Fibroblast of peridontal ligament (primary cell): Measurements from ENCODE around the gene WLS.
A peak's percentile ranks its signal among the peaks of the same experiment; 100 is the strongest.

Experiments used
- DNase-seq: peaks from one replicate; pipeline ENCODE4 v3.0.0-alpha.2; 2010; ENCODE audit errors: extremely low read depth

The WLS gene

DNA sequence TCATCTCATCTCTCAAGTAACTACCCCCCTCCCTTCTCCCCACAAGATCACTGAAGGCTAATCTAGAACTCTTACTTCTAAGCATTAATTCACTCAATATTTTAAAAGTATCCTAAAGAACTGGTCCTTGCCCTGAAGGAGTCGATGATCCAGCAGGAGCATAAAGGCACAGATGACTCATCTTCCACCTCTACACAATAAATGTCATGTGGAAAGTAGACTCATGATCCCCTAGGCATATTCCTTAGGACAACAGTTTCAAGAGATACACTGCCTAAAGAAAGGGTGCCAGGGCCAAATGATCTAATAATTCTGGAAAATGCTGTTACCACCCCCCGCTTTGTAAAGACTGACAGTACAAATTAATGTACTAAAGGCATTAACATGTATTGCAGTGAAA is 96.1 kb downstream of the WLS start:
- no peak for DNase-seq

DNA sequence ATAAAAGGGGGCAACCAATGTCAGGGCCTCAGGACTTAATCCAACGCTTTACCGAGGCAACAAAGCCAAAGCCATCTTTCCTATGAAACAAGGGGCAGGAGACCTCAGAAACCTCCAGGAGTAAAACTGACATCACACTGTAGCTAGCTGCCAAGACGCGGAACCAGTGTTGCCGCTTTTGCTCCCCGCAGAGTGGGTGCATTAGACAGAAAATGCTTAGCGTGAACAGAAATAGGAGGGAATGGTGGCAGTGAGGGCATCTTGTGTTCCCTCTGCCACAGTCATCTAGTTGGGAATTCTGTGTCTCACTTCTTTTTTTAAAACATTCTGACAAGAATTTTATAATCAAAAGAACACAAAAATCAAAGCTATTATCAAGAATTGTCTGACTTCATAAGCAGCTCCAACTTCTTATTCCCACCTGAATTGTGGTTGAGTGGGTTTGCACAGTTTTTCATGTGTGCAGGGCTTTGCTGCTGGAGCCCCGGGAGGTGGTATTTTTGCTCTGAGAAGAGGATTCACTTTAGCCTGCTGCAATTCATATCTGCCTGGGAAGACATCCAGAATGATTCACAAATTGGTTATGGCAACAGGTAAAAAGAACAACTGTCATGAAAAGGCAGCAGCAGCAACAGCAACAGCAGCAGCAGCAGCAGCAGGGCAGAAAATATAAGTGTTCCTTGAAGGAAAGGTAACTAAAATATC is 99.7 kb downstream of the WLS start:
- DNase-seq = peak; percentile 22

DNA sequence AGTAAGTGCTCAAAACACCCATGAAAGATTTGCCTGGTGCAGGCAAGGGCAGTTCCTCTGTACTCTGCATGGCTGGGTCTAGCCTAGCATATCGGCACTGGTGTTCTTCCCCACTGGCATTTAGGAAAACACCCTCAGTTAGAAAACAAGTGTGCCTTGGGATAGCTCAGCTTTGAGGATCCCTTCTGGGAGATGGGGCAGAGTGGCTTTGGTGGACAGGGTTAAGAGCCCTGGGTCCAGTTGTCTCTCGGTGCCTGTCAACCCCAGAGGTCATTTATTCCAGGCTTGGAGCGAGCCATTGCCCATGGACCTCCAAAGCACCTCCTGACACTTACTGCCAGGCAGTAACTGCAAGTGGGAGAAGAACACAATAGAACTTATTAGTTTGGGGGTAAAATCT is 101.1 kb downstream of the WLS start:
- DNase-seq = no peak

DNA sequence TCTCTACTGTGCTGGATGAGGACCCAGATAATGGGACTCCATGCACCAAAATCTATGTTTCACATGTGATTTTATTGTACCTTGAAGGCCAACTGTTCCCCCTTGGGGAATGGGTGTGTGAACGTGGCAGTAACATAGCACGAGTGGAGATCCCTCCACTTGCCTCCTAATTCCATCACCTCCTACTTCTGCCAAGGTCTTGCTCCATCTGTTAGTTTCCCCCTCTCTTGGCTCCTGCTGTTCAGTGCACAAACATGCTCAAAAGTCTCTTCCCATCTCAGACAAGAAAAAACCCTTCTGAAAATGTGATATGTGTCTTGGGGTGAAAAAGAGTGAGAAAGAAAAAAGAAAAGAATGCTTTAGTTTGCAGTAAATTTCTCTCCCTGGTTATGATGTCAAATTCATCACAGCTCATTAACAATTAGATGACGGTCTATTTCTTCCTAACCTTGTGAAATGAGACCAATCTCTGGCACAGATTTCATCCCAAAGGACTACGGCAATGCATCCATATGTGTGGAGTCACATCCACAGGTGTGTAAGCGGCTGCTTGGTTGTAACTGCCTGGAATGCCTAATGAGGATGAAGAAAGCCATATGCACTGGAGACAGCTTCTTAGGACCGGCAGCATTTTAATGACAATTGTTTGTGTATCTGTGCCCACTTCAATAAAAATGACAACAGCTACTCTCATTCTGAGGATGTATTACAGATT is 102.6 kb downstream of the WLS start:
- DNase-seq = no peak

DNA sequence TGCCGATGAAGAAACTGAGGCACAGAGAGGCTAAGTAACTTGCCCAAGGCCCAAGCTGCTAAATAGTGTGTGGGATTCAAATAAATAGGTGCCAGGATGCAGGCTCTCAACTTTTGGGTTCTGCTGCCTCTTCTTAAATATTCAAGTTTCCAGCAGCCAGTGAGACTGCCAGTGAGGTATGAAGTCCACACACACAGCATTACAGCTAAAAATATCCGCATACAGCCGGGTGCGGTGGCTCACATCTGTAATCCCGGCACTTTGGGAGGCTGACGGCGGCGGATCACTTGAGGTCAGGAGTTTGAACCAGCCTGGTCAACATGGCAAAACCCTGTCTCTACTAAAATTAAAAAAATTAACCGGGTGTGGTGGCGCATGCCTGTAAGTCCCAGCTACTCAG is 103.5 kb downstream of the WLS start:
- no peak for DNase-seq

DNA sequence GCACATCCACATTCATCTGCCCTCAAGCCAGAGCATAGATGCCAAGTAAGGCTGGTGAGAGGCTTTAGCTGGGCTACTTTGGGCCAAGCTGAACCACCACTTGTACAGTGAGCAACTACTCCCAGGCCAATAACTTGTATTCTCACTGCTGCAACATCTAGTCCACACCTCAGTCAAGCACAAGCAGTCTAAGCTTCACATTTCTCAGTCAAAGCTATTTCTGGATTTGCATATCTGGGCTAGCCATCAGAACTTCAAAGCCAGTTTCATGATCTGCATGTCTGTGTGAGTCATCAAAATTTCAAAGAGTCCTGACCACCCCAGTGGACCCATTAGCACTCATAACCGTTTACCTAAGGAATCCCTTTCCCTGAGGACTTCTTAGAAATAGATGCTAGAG is 104.2 kb downstream of the WLS start:
- DNase-seq = peak; percentile 48

DNA sequence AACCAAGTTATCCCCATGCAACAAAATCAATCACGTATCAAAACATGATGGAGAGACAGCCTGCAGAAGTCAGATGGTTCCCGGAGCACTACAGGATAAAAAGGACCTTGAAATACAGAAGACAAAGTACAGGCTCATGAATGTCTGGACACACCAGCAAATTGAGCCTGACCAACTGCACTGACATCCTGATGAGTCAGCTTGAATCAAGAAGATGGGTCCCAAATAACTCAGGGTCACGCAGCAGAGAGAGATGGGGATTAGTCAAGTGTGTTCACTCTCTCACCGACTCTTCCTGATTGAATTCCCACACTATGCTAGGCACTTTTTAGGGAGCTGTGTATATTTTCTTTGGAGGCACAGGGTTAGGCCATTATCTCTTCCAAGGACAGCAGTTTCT is 110.8 kb downstream of the WLS start:
- peak; percentile 71 for DNase-seq

DNA sequence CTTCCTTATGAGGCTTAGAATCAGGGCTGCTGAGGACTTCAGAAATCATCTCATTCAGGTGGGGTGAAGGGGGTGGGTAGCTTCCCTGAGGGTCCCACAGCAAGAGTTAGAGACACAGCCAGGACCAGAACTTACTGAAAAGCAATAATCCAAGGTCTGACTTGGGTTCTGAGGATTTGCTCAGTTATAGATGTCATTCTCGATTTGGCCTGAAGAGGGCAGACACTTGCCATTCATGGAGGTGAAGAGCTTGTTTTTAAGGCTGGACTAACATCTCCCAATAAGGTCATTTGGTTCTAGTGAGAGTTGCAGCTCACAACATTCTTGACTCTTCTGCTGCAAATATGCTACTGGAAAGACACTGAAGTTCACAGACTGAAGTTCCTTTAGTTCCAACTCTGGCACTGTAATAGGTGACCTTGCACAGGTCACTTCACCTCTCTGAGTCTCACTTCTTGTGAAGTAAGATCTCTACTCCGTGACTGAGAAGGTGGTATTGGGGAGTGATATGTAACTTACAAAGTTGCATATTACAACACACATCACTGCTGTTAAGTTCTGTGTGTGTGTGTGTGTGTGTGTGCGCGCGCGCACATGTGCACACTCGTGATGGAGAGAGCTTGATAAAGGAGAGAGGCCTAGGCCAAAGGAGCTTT is 112.1 kb downstream of the WLS start:
- DNase-seq = peak; percentile 94

DNA sequence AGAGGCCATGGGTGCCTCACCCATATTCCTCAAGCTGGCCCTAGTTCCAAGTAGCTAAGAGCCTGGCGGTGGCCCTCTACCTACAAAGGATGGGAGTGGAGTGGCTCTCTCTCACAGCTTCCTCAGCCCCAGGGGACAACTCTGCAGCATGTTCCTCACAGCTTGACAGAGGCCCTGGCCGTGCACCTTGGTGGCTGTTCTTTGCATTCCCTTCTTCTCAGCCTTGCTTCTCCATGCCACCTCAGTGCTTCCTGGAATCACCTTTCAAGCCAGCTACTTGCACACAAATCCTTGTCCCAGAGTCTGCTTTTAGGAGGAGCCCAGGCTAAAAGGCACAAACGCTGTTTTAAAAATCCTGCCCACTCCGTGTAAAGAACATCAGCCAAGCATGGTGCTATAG is 112.9 kb downstream of the WLS start:
- no peak for DNase-seq

DNA sequence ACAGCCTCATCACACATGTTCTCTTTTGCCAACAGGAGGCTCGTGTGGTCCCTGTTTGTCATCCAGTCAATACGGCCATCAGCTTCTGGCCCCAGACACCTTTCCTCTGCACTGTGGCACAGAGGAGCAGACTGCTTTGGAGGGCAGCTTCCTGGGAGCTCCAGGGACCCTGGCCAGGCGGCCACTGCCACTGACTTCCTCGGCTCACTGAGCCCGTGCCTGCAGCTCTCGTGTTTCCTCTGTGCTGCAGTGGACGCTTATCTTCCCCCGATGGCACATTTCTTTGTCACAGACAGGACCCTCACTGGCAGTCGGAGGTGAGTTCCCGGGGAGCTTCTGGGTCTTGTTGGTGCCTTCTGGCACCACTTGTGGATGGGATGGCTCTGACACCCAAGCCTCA is 114.9 kb downstream of the WLS start:
- no peak for DNase-seq

DNA sequence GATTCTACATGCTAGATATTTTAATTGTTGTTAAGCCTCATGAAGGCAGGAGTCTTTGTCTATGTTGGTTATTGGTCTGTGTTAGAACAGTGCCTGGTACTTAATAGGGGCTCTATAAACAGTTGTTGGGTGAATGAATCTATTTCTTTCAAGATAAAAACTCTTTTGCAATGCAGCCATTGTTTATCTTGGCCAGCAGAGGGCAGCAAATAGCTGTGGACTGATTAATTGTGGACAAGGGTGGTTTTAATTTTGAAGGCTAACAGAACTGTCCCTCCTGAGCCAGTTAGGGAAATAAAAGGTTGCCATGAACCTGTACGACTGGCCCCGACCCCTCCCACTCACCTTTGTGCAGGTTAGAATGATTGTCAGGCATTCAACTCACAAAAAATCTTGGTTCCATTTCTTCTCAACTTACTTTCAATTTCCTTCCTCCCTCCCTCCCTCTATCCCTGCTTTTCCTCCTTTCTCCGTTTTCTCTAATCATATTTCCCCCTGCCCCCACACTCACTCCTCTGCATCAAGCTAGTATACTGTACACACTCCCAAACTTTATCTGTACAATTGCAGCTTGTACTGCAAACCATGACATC is 115.6 kb downstream of the WLS start:
- peak; percentile 77 for DNase-seq

DNA sequence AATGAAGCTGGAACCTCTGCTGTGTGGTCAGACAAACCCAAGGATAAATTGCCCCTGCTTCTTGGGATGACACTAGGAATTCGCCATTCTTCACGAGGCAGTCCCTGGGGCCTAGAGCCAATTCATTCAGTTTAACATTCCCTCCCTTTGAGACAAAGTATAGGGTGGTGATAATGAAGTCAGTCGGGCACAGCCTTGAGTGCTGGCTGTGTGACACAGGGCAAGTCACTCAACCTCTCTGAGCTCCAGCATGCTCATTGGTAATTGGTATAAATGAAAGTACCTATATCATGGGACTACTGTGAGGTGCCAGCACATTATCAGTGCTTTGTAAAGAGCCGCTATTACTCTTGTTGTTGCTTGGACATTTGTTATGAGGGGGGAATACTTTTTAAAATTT is 117.0 kb downstream of the WLS start:
- no peak for DNase-seq

DNA sequence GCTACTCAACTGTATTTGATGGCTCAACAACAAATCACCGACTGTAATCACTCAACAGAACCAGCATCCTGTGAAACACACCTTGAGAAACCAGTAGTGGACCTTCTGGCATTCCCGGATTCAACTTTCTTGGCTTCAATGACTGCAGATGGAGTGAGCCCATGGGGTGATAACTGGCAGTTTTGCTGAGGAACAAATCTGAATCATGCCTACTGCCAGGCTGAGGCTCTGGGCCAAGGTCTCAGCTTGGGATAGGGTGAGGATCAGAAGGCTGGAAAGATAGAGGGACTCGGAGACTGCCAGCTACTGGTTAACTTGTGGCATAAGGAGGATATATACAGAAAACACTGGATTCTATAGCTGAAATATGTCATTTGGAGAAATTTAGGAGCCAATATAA is 118.4 kb downstream of the WLS start:
- no peak for DNase-seq

DNA sequence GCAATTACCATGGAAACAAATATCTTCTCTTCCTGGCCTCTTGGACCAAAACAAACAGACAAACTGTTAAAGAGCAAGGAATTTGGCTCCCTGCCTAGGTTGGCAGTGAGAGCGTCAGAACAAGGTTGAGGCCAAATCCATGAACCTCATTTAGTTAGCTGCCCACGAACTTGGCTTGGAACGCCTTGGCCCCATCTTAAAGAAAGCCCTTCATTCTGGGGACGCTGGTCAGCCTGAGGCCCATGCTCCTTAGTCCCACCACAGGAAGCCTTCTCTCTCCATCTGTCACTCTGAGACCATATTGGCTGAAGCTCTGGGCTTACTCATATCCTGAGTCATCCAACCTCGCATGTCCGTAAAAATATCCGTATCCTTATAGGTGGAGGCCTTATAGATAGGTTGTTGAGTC is 119.5 kb downstream of the WLS start:
- DNase-seq = peak; percentile 87

DNA sequence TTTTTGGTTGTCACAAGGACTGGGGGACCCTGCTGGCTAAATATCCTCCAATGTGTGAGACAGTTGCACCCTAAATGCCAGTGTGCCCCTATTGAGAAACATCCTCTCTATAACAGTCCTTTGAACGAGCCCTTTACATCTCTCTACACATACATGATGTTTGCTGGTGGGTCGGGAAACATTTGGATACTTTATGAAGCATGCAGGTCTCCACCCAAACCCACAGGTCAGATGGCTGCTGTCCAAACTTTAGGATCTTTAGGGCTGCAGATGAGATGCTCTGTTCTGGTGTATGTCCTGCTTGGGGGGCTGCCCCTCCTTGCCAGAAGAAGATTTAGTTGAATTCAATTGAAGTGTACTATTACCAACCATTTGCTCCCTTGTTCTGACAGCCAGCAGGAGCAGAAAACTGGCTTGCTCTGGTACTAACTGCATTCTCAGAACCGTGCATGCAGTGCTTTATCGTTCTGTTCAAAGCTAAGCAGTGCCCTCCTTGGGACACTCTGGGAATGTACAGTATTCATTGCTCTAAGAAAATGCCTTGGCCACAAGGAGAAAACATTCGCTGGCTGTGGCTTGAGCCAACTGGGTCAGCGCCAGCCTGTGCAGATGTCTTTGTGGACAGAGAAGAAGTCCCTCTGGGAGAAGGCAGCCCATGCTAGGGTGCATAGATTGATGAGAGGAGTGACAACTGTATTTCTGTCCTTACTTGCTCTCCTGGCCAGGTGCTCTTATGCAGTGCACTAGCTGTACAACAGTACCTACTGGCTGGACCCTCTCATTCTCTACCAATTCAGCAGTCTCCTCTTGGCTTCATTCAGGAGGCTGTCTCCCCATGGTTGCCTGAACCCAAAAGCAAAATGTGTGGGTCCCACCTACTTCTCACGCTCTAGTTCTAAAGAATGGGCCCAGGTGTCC is 120.5 kb downstream of the WLS start:
- peak; percentile 97 for DNase-seq

DNA sequence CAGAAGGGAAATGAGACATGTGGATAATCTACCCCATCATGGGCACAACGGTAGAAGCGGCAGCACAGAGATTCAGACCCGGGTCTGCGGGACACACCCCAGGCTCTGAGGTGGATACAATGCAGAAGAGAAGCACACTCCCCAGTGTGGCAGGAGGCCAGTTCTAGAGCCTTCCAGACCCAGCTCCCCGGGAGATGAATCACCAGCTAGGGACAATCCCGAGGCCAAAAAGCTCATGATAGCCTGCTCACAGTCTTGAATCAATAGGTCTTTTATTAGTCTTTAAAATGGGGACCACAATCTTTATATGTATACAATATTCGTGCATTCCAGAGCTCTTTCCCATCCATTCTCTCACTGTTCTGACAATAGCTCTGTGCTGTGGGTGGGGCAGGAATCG is 124.6 kb downstream of the WLS start:
- no peak for DNase-seq

DNA sequence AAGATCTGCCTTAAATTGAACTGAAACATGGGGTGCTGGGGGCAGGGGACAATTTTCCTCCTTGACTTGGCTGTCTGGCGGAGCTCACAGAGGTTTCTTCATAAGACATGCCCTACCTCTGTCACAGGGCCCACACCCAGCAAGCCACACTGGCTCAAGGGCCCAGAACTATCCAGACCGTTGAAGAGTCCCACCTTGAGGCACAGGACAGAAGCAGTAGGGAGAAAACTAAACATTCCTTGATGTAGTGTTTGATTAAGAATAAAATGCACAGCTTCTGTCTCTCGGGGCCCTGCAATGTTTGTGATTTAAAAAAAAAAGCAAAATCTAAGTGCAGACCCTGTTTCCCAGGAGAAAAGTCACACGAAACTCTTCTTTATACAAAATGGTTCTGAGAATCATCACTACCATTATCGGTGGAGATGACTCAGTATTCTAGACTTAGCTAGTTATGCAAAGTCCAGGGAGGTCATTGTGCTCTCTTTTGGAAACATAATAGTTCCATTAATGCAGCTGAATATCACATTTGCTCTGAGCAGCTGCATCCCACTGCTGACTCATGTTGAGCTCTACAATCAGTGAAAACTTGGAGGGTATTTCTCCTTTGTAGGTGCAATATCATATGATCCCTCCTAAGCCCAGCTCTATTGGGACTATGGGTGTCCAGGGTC is 128.3 kb downstream of the WLS start:
- DNase-seq = peak; percentile 92

DNA sequence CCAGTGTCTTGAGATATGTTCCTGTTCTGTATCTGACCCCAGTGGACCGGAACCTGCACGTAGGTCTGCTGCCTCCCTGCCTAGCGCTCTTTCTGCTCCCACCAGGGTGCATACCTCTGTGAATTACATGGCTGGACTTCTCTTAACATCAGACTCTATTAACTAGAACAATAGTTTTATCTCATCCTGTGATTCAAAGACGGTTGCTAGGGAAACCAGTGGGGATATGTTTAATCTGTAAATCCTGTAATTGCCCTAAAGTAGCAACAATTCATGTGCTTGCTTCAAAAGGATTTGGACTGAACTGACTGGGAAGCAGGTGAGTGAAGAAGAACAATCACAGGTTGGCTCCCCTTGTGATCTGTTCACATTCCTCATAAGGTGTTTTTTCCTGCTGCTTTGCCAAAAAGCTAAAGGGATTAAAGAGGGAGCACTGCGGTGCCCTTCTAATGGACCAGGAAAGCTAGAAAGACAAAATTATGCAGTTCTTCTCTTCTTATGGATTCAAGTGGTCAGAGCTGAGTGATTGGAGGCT is 129.2 kb downstream of the WLS start:
- no peak for DNase-seq

DNA sequence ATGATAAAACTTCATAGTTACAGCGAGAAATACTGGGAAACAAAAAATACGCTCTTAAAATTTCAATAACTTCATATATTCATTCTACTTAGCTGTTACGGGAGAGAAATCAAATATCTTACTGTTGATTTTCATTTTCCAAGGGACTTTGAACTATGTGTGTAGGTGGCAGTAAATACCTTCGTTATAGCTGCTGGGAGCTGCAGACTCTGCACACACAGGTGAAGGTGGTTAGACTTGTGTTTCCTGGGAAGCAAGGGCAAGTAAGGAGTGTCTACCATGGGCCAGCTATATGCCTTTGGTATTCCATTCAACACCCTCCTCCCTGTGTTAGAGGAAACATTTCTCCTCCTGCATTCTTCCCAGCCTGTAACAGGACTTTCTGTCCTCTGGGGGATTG is 130.5 kb downstream of the WLS start:
- DNase-seq = no peak

DNA sequence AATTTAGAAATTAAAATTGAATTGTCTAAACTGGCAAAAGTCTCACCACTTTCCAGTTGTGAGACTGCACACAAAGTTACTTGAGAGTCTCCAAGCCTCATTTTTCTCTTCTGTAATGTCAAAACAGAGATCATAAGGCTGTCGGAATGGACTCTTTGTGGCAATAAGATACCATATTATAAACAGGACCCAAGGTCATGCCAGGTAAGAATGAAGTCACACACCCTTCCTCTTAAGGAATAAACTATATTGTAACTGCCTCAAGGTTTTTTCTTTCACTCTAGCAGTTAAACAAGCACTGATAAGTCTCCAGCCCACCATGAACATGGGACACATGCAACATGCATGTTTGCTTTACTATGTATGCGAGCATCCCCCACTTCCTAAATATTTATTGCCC is 131.8 kb downstream of the WLS start:
- DNase-seq = no peak

DNA sequence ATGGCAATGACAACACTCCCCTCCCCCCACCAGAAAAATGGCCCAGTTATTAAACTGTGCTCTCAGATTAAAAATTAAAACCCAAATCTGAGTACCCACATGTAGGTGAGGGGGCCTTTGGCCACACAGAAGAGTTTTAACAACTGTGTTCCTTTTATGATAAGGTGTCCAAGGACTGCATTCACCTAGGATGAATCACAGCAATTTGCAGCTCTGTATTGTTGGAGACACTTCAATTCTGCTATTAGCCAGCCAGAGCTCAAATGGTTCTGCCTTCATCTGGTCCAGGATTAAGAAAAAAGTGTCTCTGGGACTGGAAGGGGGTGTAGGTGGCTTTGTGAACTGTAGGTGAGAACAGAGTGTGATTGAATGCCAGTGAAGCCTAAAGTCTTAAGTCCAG is 138.6 kb downstream of the WLS start:
- no peak for DNase-seq
